ENCODE measurements around the gene HIBADH.

HIBADH gene

GRCh38 chr7:27526611-27527347 lies 135.9 kb downstream of the HIBADH start:
- Histone ChIP-seq H3K27ac (replicated peaks) (no peak overlapping the region), H3K27me3 (ENCODE audit: insufficient read depth, poor library complexity, severe bottlenecking) (no peaks in the 10 kb centered on the region), H3K4me3 (replicated peaks; ENCODE audit: insufficient read depth, low read length) (no peak overlapping the region)
- DNase-seq (ENCODE audit: low read depth in 1 of 2, low spot score in 1 of 2) = no peak
- TF ChIP-seq SPI1 (IDR thresholded peaks at IDR 0.05; ENCODE audit: borderline replicate concordance, low read depth) (no peak), CTCF (IDR thresholded peaks at IDR 0.05; ENCODE audit: insufficient read depth, low read length) (no peak)

GRCh38 chr7:27526131-27526530 lies 136.6 kb downstream of the HIBADH start:
- DNase-seq (ENCODE audit: low read depth in 1 of 2, low spot score in 1 of 2) = no peak
- no peak overlapping the region for H3K4me3 ChIP-seq (replicated peaks; ENCODE audit: insufficient read depth, low read length)
- TF ChIP-seq REST (IDR thresholded peaks at IDR 0.05; ENCODE audit: insufficient replicate concordance, low read depth) (no peak), GABPA (IDR thresholded peaks at IDR 0.05; ENCODE audit: low read depth) (no peak), POLR2AphosphoS5 (IDR thresholded peaks at IDR 0.05; ENCODE audit: low read depth) (no peak), CTCF (IDR thresholded peaks at IDR 0.05; ENCODE audit: insufficient read depth, low read length) (no peak), SPI1 (IDR thresholded peaks at IDR 0.05; ENCODE audit: borderline replicate concordance, low read depth) (no peak)
- H3K27me3 ChIP-seq (ENCODE audit: insufficient read depth, poor library complexity, severe bottlenecking) = no peaks in the 10 kb centered on the region
- H3K27ac ChIP-seq (replicated peaks) = no peak overlapping the region

- no peak for DNase-seq (ENCODE audit: low read depth in 1 of 2, low spot score in 1 of 2)
- Histone ChIP-seq H3K4me3 (replicated peaks; ENCODE audit: insufficient read depth, low read length) (no peak overlapping the region), H3K27me3 (ENCODE audit: insufficient read depth, poor library complexity, severe bottlenecking) (no peaks in the 10 kb centered on the region), H3K27ac (replicated peaks) (no peak overlapping the region)
- TF ChIP-seq GABPA (IDR thresholded peaks at IDR 0.05; ENCODE audit: low read depth) (no peak), REST (IDR thresholded peaks at IDR 0.05; ENCODE audit: insufficient replicate concordance, low read depth) (no peak), SPI1 (IDR thresholded peaks at IDR 0.05; ENCODE audit: borderline replicate concordance, low read depth) (no peak), POLR2AphosphoS5 (IDR thresholded peaks at IDR 0.05; ENCODE audit: low read depth) (no peak), CTCF (IDR thresholded peaks at IDR 0.05; ENCODE audit: insufficient read depth, low read length) (no peak)
Measured at GRCh38 chr7:27523321-27523720, 139.4 kb downstream of the HIBADH start.

GRCh38 chr7:27522566-27522965 lies 140.1 kb downstream of the HIBADH start:
- H3K4me3 ChIP-seq (replicated peaks; ENCODE audit: insufficient read depth, low read length) = no peak overlapping the region
- TF ChIP-seq CTCF (IDR thresholded peaks at IDR 0.05; ENCODE audit: insufficient read depth, low read length) (no peak), POLR2AphosphoS5 (IDR thresholded peaks at IDR 0.05; ENCODE audit: low read depth) (no peak), REST (IDR thresholded peaks at IDR 0.05; ENCODE audit: insufficient replicate concordance, low read depth) (no peak), GABPA (IDR thresholded peaks at IDR 0.05; ENCODE audit: low read depth) (no peak)
- no peak overlapping the region for H3K27ac ChIP-seq (replicated peaks)
- H3K27me3 ChIP-seq (ENCODE audit: insufficient read depth, poor library complexity, severe bottlenecking) = no peaks in the 10 kb centered on the region
- DNase-seq (ENCODE audit: low read depth in 1 of 2, low spot score in 1 of 2) = no peak
